HepG2 (cell line): Measurements from ENCODE around the gene NDUFAF8. TPM values are rescaled to one million over a fixed set of nuclear protein-coding genes. Genes with fewer than 3 reads are reported as not detected.

Experiments
- ATAC-seq: fragments of 200-7000 bp; cut with Tn5 transposase; 3 replicates; pipeline ENCODE4 v1.9.1; 2020; ENCODE audit warnings: mild to moderate bottlenecking, moderate library complexity
- BruUV-seq: library from RNA; stranded (reverse); fragments of 400-500 nt; replicated peaks from 2 replicates; lab custom pipeline; 2021; lab: Mats Ljungman, UMichigan
- CTCF ChIA-PET: fragments of 300-600 bp; formaldehyde crosslinking; extraction: SDS; loops from one replicate; lab custom pipeline; 2021; ENCODE audit warnings: low total read pairs, inconsistent platforms, low intra/inter-chr PET ratio; lab: Yijun Ruan, JAX
- POLR2A ChIA-PET: fragments of 350-600 bp; sonication (Branson Sonifier 250); formaldehyde crosslinking; loops from one replicate; lab custom pipeline; 2020; ENCODE audit warnings: antibody characterized with exemption, inconsistent platforms; lab: Yijun Ruan, JAX
- DNase-seq: peaks from one replicate; pipeline ENCODE4 v3.0.0-alpha.2; 2015; ENCODE audit warnings: low spot score
- FAIRE-seq: peaks from 3 replicates; lab custom pipeline; 2011; peaks lifted over from hg19 to GRCh38; lab: Jason Lieb, UNC
- H2AFZ ChIP-seq: one replicate; pipeline ENCODE4 v1.6.1; 2011; ENCODE audit warnings: low read length, inconsistent platforms
- H3K27ac ChIP-seq: fragments of 300-600 bp; 3 replicates; pipeline ENCODE4 v1.8.0; 2011; ENCODE audit warnings: mixed run types, mild to moderate bottlenecking, mixed read lengths, low read length, inconsistent platforms; ENCODE audit not compliant: insufficient read depth; ENCODE audit errors: extremely low read length
- H3K27me3 ChIP-seq, 2 experiments: fragments of 200-600 bp in 1 of 2; 2 replicates in 1 of 2; 3 replicates in 1 of 2; pipeline versions ENCODE4 v1.6.0 to v1.8.0; 2011; ENCODE audit warnings: low read length in 2 of 2, mild to moderate bottlenecking in 2 of 2, moderate library complexity in 2 of 2, inconsistent platforms in 1 of 2; ENCODE audit not compliant: insufficient read depth in 2 of 2, control insufficient read depth in 1 of 2
- H3K36me3 ChIP-seq, 2 experiments: fragments of 200-600 bp in 1 of 2; replicated peaks in 1 of 2; 2 replicates in 1 of 2; 3 replicates in 1 of 2; pipeline versions ENCODE4 v1.5.1 to v1.8.0; 2011; ENCODE audit warnings: low read length in 2 of 2, inconsistent platforms in 1 of 2; ENCODE audit not compliant: insufficient read depth in 2 of 2, control insufficient read depth in 1 of 2
- H3K4me1 ChIP-seq: 2 replicates; pipeline ENCODE4 v1.5.1; 2012; ENCODE audit warnings: low read length, inconsistent platforms; ENCODE audit not compliant: insufficient read depth
- H3K4me2 ChIP-seq: 2 replicates; pipeline ENCODE4 v1.6.0; 2011; ENCODE audit warnings: low read depth, low read length, inconsistent platforms
- H3K4me3 ChIP-seq, 3 experiments: fragments of 200-600 bp in 1 of 3; sonication (generic), shearing (Covaris generic) in 1 of 3; replicated peaks in 1 of 3; 2 replicates each; pipeline ENCODE4 v1.5.1; 2011 to 2016; ENCODE audit warnings: low read length in 3 of 3, inconsistent platforms in 2 of 3, low read depth in 2 of 3, mild to moderate bottlenecking in 2 of 3, control low read depth in 1 of 3, mixed read lengths in 1 of 3; ENCODE audit not compliant: insufficient read depth in 1 of 3
- H3K79me2 ChIP-seq: one replicate; pipeline ENCODE4 v1.6.1; 2011; ENCODE audit warnings: low read length, inconsistent platforms; ENCODE audit not compliant: insufficient read depth
- H3K9ac ChIP-seq: 2 replicates; pipeline ENCODE4 v1.6.0; 2011; ENCODE audit warnings: mild to moderate bottlenecking, low read depth, low read length, inconsistent platforms; ENCODE audit not compliant: insufficient read depth
- H3K9me3 ChIP-seq: 2 replicates; pipeline ENCODE4 v1.5.1; 2012; ENCODE audit warnings: mild to moderate bottlenecking, low read length
- H4K20me1 ChIP-seq: 2 replicates; pipeline ENCODE4 v1.6.0; 2011; ENCODE audit warnings: inconsistent platforms, mild to moderate bottlenecking, low read length, moderate library complexity; ENCODE audit not compliant: insufficient read depth
- CHCHD3 ChIP-seq: sonication (generic); formaldehyde crosslinking; IDR thresholded peaks from 2 replicates; pipeline ENCODE4 v1.8.0; 2022; ENCODE audit warnings: mild to moderate bottlenecking, missing genetic modification reagents, moderate library complexity
- ETS1 ChIP-seq: sonication (generic); formaldehyde crosslinking; IDR thresholded peaks from 2 replicates; pipeline ENCODE4 v1.4.0; 2020; ENCODE audit warnings: missing genetic modification reagents
- GPBP1L1 ChIP-seq: sonication (generic); formaldehyde crosslinking; IDR thresholded peaks from 2 replicates; pipeline ENCODE4 v1.5.0; 2020; ENCODE audit warnings: mild to moderate bottlenecking, missing genetic modification reagents
- HNRNPK ChIP-seq: fragments of 200-400 bp; formaldehyde crosslinking; IDR thresholded peaks from 2 replicates; pipeline ENCODE4 v1.6.1; 2018; ENCODE audit warnings: low read length, low read depth, moderate library complexity, mild to moderate bottlenecking; ENCODE audit not compliant: poor library complexity, severe bottlenecking
- KLF15 ChIP-seq: sonication (generic); formaldehyde crosslinking; IDR thresholded peaks from 2 replicates; pipeline ENCODE4 v1.8.1; 2023; ENCODE audit warnings: borderline replicate concordance, mild to moderate bottlenecking, inconsistent platforms, missing genetic modification reagents, mixed read lengths
- NFYC ChIP-seq: IDR thresholded peaks from 2 replicates; pipeline ENCODE4 v1.6.1; 2016; ENCODE audit warnings: missing genetic modification reagents, missing compliant biosample characterization
- RAD21 ChIP-seq: fragments of 450-650 bp; formaldehyde crosslinking; IDR thresholded peaks from 2 replicates; pipeline ENCODE4 v1.5.0; 2020; ENCODE audit warnings: mild to moderate bottlenecking
- WGBS: methylation state at CpG from one replicate; pipeline ENCODE4 v1.1.6; 2017; ENCODE audit warnings: low lambda C conversion rate; 5-methylcytosine and 5-hydroxymethylcytosine counted together
- in situ Hi-C: cut with HindIII; loops from 2 replicates; pipeline ENCODE4 v1.10.0; 2017; ENCODE audit warnings: low pct_unique_long_range_greater_than_20kb; ENCODE audit not compliant: extremely low pct_ligation_motif_present
- intact Hi-C: fragments of 100-400 bp; cut with micrococcal nuclease; formaldehyde crosslinking; loops from one replicate; pipeline ENCODE4 v1.10.0; 2022; ENCODE audit not compliant: unreplicated experiment
- polyA plus RNA-seq, 8 experiments: library from polyadenylated mRNA; depleted of rRNA in 3 of 8; stranded (reverse) in 7 of 8; unstranded in 1 of 8; fragments of >200 nt; fragmentation: Illumina TruSeq in 4 of 8; extraction: Trizol in 4 of 8; gene quantifications; 2 replicates each; pipeline versions ENCODE4 v1.2.1 to v1.2.3, GENCODE V29; 2011 to 2016; ENCODE audit warnings: low read depth in 4 of 8, missing spikeins in 1 of 8, mixed read lengths in 1 of 8; ENCODE audit not compliant: insufficient read depth in 1 of 8
- total RNA-seq, 5 experiments: library from RNA; depleted of rRNA; stranded (reverse); fragments of >200 nt; fragmentation: Illumina TruSeq; extraction: Trizol; gene quantifications; 2 replicates each; pipeline ENCODE4 v1.2.3, GENCODE V29; 2016; ENCODE audit warnings: low read depth in 1 of 5

NDUFAF8 gene
- total and polyA plus RNA-seq, 2 of the 13 experiments (the other 11 are each of a cell fraction or from before 2014, with no cell fraction given), result 75.6 to 233 TPM

GRCh38 chr17:81251094-81251708 lies 12.1 kb downstream of the NDUFAF8 start (continued):
- TF ChIP-seq ETS1 (CRISPR knock-in tag) (no peak), CHCHD3 (CRISPR knock-in tag) (no peak), KLF15 (no peak), NFYC (CRISPR knock-in tag) (no peak), HNRNPK (no peak)

GRCh38 chr17:81251709-81252301 lies 12.7 kb downstream of the NDUFAF8 start:
- peaks cover 4% of the 10 kb centered on the region; the same call in 1 of the 2 replicates for H4K20me1 ChIP-seq
- H3K4me3 ChIP-seq, result no peak overlapping the region
- H2AFZ ChIP-seq, result no peak overlapping the region
- DNase-seq (no peak), FAIRE-seq (no peak), ATAC-seq (no peak)
- peaks cover 26% of the 10 kb centered on the region for H3K4me1 ChIP-seq
- no peak overlapping the region for H3K9ac ChIP-seq
- ChIA-PET CTCF (interaction anchor here (2.1 kb wide), 2 partner anchors 232 to 286 kb away, joined by 8 to 17 read pairs; no protein-coding TSS in a partner anchor), POLR2A (interaction anchor here (1.1 kb wide), 1 partner anchor 29 kb away, joined by 3 read pairs; the partner anchor contains the start of gene CEP131)
- H3K27me3 ChIP-seq, result no peaks in the 10 kb centered on the region
- H3K4me2 ChIP-seq, result no peak overlapping the region
- TF ChIP-seq RAD21 (CRISPR knock-in tag) (no peak), GPBP1L1 (CRISPR knock-in tag) (no peak)
- intact Hi-C loops, result loop anchor here (2.0 kb wide), 1 partner anchor 271 kb away; no protein-coding TSS in a partner anchor
- no peaks in the 10 kb centered on the region for H3K79me2 ChIP-seq
- H3K27ac ChIP-seq, result peak overlapping the region; percentile 46
- H3K9me3 ChIP-seq, result no peaks in the 10 kb centered on the region
- peaks cover 16 to 20% of the 10 kb centered on the region in 2 experiments for H3K36me3 ChIP-seq
- WGBS, result 95% methylated on average over 24 of the region's 29 CpGs
- no TSS peak for BruUV-seq
- in situ Hi-C loops, result no loop called here
